Anterior cingulate cortex (tissue), 58 donors: Measurements from ENCODE around the gene ALS2CL.

Experiments
- DNase-seq, 58 donors: peaks; one replicate each; lab custom pipeline; 2025; lab: John Stamatoyannopoulos, UW

The ALS2CL gene

GRCh38 chr3:46716461-46717441, 23.3 kb upstream of the ALS2CL start:
- DNase-seq, result no peak

DNA sequence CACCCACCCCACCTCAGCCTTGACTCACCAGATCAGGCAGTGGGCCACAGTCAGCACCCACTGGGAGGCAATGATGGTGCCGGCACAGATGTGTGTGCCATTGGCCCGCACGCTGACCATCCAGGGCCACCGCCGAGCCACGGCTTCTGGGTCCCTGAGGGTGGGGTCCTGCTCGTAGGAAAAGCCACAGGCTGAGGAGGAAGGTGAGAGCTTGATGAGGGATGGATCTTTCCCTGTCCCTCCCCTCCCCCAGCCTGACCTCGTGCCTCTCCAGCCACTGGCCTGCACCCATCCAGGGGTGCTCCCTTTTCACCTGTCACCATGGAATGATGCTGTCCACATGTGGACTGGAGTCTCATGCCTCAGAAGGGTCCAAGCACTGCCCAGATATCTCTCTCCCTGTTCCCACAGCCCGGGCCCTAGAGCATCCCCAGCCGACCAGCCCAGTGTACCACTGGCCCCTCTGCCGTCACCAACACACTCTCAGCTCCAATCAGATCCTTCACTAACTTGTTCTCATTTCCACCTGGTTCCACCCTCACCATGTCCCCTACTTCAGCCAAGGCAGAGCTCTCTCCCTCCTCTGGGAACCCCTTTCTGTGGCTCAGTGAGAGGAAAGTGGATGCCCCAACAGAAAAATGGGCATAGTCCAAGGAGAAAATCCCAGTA, 22.2 kb upstream of the ALS2CL start:
- no peak for DNase-seq

GRCh38 chr3:46714728-46715506, 21.4 kb upstream of the ALS2CL start:
- no peak for DNase-seq

DNA sequence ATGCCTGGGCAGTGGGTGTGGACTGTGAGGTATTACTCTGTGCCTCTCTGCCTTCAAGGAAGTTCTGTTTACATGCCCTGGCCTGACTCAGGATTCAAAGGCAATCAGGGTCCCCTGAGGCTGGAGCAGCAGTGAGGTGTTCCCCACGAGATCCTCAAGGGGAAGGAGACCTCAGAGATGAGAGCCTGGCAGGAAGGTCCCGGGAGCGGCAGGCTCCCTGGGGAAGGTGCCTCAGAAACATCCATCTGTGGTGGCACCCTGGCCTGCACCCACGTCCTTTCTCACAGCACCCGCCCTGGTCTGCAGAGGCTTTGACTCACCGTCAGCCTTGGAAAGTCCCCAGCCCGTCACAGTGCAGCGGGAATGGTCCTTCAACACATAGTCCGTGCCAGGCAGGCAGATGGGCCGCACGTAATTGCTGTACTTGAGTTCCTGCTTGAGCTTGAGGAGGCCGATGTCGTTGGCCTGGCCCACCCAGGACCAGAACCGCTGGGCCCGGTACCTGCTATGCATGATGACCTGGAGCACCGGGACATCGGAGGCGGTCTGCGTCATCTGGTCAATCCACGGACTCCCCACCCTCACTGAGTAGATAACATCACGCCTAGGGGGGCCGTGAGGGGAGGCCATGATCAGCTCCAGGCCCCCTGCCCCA, 20.5 kb upstream of the ALS2CL start:
- DNase-seq, result no peak

DNA sequence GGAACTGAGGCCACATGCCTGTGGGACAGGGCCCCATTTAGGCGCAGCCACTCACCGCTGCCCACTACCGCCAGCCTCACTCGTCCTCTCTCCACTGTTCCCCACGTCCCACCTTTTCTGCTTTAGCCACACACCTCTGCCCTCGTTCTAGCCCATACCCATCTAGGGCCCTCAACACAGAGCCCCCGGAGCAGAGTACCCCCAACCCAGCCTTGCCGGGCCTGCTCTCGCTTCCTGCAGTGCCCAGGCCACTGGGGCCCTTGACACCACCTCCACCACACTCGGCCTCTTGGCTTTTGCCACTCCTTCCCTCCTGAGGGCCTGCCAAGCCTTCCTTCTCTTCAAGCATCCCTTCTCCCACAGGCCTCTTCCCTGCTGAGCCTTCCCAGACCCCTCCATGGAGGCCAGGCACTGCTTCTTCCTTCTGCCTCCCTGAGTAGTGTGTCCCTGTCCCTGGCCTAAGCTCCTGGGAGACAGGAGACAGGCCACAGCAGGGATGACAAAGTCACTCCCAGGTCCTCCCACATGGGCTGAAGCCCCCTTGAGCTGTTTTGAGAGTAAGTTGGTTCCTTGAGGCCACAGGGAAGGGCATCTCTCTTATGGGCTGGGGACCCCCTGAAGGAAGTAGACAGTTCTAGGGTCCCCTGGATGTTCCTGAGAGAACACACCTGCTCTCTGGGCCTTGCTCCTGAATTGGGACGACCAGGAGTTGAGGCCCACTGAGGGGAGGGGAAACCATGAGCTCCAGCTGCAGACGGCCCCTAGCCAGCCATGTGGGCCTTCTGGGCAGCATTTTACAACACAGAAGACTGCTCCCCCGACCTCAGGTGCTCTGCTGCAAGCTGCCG, 19.8 kb upstream of the ALS2CL start:
- no peak for DNase-seq

- DNase-seq, result no peak
Measured at GRCh38 chr3:46712191-46713049, 18.9 kb upstream of the ALS2CL start.

- no peak for DNase-seq
Measured at GRCh38 chr3:46711760-46712159, 18.3 kb upstream of the ALS2CL start.

DNA sequence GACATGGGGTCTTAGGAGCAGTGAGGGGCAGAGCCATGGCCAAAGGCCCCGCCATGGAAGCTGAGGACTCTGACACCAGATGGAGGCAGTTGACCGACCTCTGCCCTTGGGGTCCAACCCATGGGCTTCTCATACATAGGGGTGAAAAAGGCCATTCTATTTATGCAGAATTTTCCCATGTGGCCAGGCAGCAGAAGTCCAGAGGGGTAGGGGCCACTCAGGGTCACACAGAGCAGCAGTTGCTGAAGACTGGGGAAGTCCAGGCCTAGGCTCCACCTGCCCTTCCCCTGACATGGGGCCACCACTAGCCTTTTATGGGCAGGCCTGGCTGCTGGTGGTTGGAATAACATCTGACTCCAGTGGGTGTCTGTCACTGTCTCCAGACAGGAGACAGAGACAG, 17.8 kb upstream of the ALS2CL start:
- no peak for DNase-seq

DNA sequence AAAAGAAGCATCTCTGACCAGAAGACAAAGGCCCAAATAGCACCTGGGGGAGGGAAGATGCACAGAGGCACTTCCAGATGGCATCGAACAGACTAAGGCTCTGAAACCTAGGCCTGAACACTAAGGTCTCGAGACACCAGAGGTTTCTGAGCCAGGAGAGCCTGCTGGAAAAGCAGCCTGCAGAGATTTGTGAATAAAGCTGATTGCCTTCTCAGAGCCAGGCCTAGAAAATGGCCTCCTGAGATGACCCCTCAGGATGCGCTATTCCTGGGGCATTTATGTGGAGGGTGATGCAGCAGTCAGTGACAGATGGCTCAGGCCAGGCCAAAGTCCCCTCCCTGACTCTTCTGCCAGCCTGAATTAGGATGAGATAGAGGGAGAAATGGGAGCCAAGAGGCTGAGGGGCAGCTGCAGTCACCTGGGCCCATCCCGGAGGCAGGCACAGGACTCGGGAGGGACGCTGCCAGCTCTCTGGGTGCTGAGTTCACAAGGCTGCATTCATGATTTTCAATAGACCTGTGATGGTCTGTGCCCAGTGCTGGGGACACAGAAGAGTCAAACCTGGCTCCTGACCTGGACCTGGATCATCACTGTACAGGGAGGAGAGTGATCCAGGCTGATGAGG, 17.3 kb upstream of the ALS2CL start:
- no peak for DNase-seq

DNA sequence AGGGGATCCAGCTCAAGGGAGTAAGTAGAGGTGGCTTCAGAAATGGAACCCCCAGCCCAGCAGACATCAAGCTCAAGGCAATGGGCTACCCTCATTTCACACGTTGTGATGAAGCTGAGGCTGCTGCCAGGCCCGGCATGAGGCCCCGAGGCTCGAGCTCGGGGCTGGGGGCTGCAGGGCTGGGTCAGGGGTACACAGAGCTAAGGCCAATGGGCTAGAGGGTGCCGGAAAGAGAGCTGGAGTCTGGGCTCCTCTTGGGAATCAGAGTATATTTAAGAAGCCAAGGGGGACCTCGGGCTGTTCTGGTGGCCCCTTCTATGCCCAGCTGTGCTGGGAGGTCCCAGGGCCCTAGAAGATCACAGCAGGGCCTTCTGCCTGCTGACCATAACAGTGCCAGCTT, 16.8 kb upstream of the ALS2CL start:
- DNase-seq, result no peak

- DNase-seq, result no peak
Measured at GRCh38 chr3:46709721-46710120, 16.2 kb upstream of the ALS2CL start.

- DNase-seq, result no peak
Measured at GRCh38 chr3:46709157-46709654, 15.7 kb upstream of the ALS2CL start.

- DNase-seq, result no peak
Measured at GRCh38 chr3:46708401-46709156, 15.1 kb upstream of the ALS2CL start.

GRCh38 chr3:46707601-46708011, 14.1 kb upstream of the ALS2CL start:
- DNase-seq, result no peak

DNA sequence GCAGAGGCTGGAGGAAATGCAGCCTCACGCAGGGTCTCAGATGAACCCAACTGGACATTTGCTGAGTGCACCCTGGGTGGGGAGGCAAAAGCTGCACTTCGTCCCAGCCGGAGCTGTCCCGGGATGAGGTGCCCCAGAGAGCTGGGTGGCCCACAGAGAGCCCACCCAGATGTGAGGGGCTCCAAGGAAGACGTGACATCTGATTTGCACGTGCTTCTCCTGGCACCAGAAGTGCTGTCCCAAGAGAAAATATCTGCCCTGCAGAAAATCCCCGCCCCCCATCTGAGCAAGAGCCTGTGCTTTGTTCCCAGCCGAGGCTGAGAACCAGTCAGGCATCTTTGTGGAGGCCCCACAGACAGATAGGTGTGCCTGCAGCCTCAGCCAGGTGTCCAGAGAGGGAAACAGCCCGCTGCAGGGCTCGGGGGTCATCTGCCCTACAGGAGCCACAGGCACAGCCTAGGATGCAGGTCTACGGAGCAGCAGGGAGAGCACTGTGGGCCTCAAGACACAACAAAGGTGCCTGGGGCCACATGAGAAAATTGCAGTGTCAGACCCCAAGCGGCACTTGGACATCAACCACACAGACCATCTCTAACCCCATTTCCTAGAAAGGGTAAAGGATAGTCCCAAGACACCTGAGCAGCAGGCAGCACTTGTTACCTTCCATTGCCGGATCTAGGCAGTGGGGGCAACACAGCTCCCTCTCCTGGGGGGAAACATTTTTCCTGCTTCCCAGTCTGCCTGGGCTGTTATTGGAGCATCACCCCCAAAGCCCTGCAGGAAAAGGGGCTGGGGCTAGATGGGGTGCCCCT, 13.5 kb upstream of the ALS2CL start:
- no peak for DNase-seq
